GM18861 (cell line): ENCODE data around the gene ARID5B.

ENCODE experiments used
- ATAC-seq: cut with Tn5 transposase; IDR thresholded peaks from one replicate; pipeline ENCODE4 v1.9.1; 2021; ENCODE audit not compliant: unreplicated experiment

ARID5B gene

DNA sequence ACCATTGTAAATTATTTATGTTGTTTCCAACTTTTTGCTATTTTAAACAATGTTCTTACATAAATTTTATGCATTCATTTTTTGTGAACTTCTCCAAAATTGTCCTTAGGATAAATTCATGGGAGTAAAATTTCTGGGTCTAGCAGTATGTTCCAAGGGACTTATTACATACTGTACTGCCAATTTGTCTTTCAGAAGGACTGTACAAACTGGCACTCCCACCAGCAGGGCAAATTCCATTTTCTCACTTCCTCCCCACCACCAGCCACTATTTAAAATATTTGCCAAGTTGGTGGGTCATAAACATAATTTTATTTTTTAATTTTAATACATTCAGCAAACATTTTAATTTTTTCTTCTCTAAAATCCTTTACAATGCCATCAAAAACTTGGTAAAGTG, 13.7 kb upstream of the ARID5B start:
- no peak for ATAC-seq

- no peak for ATAC-seq
Observed at GRCh38 chr10:61888744-61889143, 12.8 kb upstream of the ARID5B start.

DNA sequence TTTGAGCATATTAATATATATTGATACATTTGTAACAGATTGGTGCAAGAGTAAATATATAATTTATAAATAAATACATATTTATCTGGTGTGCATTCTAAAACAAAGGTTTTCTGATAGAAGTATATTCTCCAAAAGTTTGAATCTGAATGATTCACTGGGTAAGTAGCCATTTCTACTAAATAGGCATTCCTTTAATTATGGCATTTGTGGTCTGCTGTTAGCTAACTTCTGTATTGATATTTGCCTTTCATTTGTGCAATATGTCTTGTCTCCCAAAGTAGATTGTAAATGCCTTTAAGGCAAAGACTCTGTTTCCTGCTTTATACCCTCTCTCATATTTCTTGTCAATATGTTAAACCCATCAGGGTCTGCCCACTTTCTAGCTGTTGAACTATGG, 11.1 kb upstream of the ARID5B start:
- no peak for ATAC-seq

- ATAC-seq: no peak
Observed at GRCh38 chr10:61890881-61891409, 10.6 kb upstream of the ARID5B start.

- ATAC-seq: no peak
Observed at GRCh38 chr10:61891906-61892585, 9.5 kb upstream of the ARID5B start.

DNA sequence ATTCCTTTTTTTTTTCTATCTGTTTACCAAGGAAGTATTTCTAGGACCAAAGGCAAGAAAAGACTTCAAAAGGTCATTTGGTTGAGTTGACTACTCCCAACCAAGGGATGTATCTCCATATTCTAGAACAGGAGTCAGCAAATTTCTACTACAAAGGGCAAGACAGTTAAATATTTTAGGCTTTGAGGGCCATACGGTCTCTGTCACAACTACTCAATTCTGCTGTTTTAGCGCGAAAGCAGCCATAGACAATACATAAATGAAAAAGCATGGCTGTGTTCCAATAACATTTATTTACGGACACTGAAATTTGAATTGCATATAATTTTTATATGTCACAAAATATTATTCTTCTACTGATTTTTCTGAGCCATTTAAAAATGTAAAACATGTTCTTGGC, 8.5 kb upstream of the ARID5B start:
- no peak for ATAC-seq

- no peak for ATAC-seq
Observed at GRCh38 chr10:61894133-61894532, 7.4 kb upstream of the ARID5B start.

DNA sequence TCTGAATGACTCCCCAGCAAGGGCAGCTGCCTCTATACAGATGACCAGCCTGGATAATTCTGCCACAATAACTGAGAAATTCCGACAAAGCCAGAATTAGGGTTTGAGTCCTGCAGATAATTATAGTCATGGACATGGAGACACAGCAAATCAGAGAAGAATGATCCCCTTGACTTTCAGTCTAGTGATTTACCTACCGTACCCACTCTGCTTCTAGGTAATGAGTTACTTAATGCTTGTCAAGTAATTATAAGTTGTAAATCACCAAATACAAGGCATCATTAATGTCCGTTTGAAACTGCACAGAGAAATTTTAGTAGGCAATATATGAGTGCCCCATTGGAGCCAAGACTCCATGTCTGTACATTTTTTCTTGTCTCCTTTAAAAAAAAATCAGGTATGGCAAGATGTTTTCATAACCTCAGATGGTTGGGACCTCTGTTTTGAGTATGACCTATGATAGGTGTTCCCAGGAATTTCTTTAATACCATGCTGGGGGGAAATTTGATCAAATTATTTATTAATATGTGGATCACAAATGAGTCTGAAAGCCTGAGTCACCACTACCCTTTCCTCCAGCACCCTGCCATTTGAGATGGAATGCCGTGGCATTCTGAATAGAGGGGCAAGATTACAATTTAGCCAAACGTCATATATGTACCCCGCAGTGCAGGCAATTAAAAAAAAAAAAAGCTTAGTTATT, 5.5 kb upstream of the ARID5B start:
- ATAC-seq: no peak

DNA sequence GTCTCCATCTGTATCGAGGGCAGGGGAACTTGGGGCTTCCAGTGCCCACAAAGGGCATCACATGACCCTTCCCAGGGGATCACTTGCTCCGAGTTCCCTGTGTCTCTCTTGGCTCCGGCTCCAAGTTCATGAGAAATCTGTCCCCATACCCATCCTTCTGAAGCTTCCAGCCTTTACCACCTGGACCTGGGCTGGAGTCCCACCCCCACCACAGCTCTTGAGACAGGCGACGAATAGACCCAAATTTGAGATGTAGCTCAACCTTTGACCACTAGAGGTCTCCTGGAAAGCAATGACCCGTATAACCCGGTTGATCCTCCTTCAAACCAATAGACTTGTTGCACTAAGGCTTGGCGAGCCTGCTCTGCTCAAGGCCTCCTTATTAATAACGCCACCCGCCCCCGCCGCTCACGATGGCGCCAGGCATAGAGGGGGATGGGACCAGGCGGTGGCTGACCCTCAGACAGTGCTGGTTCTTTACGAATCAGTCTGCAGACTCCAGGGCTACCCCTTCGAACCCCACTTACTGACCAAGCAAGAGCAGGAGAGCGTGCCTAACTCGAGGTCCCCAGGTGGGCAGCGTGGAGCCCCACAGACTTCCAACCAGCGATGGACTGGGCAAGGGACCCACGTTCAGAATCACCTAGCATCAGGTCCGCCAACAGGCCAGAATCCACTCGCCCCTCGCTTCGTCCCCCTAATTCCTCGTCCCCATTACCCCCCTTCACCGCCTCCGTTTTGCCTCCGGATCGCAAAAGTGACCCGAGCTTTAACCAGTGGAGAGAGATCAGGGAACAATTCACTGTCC, 4.4 kb upstream of the ARID5B start:
- ATAC-seq: peak; percentile 59

DNA sequence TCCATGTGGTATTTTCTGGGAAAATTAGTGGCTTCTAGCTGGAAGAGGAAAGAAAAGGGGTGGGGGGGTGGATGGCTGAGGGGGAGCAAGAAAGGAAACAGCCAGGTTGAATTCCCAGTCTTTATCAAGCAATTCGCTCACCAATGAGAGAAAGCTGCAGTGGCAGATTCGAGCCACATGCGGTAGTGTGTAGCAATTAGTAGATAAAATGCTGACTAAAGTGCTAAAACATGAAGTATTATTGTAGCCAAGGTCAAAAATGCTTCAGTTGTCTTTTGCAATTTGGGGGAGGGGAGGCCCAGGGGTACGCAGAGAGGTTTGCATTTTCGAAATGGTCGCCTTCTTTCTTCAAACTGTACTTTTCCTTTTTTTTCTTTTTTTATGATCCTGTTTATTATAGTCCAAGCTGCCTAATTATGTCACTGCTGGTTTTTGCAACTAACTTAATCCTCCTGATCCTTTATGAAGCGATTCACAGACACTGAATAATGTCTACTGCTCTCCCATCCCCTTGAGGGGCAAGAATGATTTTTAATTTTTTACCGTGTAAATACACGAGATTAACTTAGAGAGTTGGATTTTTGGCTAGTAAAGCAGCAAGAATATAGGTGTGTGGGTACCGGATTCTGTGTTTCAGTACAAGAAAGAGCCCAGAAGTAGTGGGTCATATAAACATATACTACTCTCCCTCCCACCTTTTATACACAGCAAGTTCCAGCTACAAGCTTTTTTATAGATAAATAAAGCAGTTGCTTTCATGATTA, 3.6 kb upstream of the ARID5B start:
- ATAC-seq: no peak

DNA sequence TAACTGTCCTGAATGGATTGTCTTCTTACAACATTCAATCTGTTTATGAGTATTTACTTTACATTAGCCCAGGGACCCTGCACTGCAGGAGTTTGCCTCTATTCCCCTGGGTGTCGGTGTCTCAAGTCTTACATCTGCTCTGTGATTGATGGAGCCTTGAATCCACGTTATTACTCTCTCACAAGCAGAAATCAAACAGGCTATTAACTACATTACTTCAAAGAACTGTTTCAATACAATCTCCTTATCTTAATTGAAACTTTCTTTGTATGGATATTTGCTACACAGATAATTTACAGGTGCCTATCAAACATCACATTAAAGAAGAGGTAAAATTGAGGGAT, 3.1 kb upstream of the ARID5B start:
- ATAC-seq: no peak

GRCh38 chr10:61899069-61899531, 2.4 kb upstream of the ARID5B start:
- no peak for ATAC-seq

GRCh38 chr10:61899663-61899996, 1.9 kb upstream of the ARID5B start:
- ATAC-seq: no peak

- ATAC-seq: peak; percentile 32
Observed at GRCh38 chr10:61899997-61900828, 1.3 kb upstream of the ARID5B start.

- ATAC-seq: no peak
Observed at GRCh38 chr10:61901829-61902444, 438 bp downstream of the ARID5B start.

GRCh38 chr10:61902445-61903220, 1.1 kb downstream of the ARID5B start:
- no peak for ATAC-seq

DNA sequence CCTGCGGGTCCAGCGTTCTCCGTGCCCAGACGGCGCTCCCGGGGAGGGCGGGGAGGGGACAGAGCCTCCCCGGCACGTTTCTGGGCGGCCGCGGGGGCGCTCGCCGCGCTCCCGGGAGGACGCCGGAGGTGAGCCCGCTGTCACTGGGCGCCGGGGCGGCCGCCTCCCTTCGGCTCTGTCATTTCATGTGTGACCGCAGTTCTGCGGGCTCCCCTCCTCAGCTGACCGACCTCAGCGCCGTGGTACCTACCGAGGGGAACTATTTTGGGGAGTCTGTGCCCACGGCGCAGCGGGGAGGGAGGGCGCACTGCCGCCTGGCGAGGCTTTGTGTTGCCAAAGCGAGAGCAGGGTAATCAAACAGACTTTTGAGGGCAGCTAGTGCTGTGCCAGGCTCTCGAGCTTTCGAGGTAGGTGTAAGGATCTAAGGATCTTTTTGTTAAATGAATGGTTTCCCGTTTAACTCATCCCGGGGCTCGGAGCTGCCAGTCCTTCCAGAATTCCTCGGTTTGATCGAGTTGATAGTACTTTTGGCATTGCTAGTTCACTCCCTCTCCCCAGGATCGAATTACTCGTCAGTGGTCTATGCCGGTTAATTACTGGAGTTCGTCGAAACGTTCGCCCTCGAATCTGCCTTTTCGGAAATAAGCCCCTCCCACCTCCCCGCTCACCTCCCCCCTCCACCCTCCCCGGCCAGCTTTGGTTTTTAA, 1.9 kb downstream of the ARID5B start:
- peak; percentile 44 for ATAC-seq

- no peak for ATAC-seq
Observed at GRCh38 chr10:61903928-61904344, 2.4 kb downstream of the ARID5B start.
